BLaER1 (cell line): ENCODE results near the gene BLMH.

Source experiments
- H3K27ac ChIP-seq: shearing (Covaris generic); formaldehyde crosslinking; 2 replicates; pipeline ENCODE4 v1.8.1; 2022
- H3K27me3 ChIP-seq: shearing (Covaris generic); formaldehyde crosslinking; 2 replicates; pipeline ENCODE4 v1.8.1; 2022
- H3K36me3 ChIP-seq: shearing (Covaris generic); formaldehyde crosslinking; 2 replicates; pipeline ENCODE4 v1.8.1; 2022
- H3K4me1 ChIP-seq: shearing (Covaris generic); formaldehyde crosslinking; 2 replicates; pipeline ENCODE4 v1.8.1; 2022
- H3K4me2 ChIP-seq: shearing (Covaris generic); formaldehyde crosslinking; 2 replicates; pipeline ENCODE4 v1.8.1; 2022
- H3K4me3 ChIP-seq: shearing (Covaris generic); formaldehyde crosslinking; 2 replicates; pipeline ENCODE4 v1.8.1; 2022
- H3K9ac ChIP-seq: shearing (Covaris generic); formaldehyde crosslinking; 2 replicates; pipeline ENCODE4 v1.8.1; 2022
- H3K9me3 ChIP-seq: shearing (Covaris generic); formaldehyde crosslinking; 2 replicates; pipeline ENCODE4 v1.8.1; 2022
- H4K20me1 ChIP-seq: shearing (Covaris generic); formaldehyde crosslinking; 2 replicates; pipeline ENCODE4 v1.8.1; 2022
- Cebpa-rat ChIP-seq: shearing (Covaris generic); IDR thresholded peaks from 2 replicates; pipeline ENCODE4 v1.8.1; 2022

Gene BLMH

GRCh38 chr17:30279156-30279555 lies 12.6 kb downstream of the BLMH start:
- H3K27ac ChIP-seq: no peak overlapping the region
- H3K4me1 ChIP-seq: no peaks in the 10 kb centered on the region
- H3K27me3 ChIP-seq: no peaks in the 10 kb centered on the region
- H3K36me3 ChIP-seq: peaks cover 91% of the 10 kb centered on the region
- no peak for TF ChIP-seq Cebpa-rat
- no peak overlapping the region for H3K4me2 ChIP-seq
- H4K20me1 ChIP-seq: peaks cover 15% of the 10 kb centered on the region; the same call in 1 of the 2 replicates
- no peaks in the 10 kb centered on the region for H3K9me3 ChIP-seq
- H3K9ac ChIP-seq: no peak overlapping the region
- no peak overlapping the region for H3K4me3 ChIP-seq

GRCh38 chr17:30278032-30278431 lies 13.7 kb downstream of the BLMH start:
- H3K4me2 ChIP-seq: no peak overlapping the region
- H3K9me3 ChIP-seq: no peaks in the 10 kb centered on the region
- H3K27me3 ChIP-seq: no peaks in the 10 kb centered on the region
- no peak for TF ChIP-seq Cebpa-rat
- H3K27ac ChIP-seq: no peak overlapping the region
- H3K4me1 ChIP-seq: no peaks in the 10 kb centered on the region
- H3K9ac ChIP-seq: no peak overlapping the region
- H3K4me3 ChIP-seq: no peak overlapping the region
- H3K36me3 ChIP-seq: peaks cover 91% of the 10 kb centered on the region
- H4K20me1 ChIP-seq: peaks cover 14% of the 10 kb centered on the region; the same call in 1 of the 2 replicates

- no peak for TF ChIP-seq Cebpa-rat
- H3K4me1 ChIP-seq: no peaks in the 10 kb centered on the region
- no peak overlapping the region for H3K4me2 ChIP-seq
- no peaks in the 10 kb centered on the region for H3K9me3 ChIP-seq
- H3K9ac ChIP-seq: no peak overlapping the region
- H3K27ac ChIP-seq: no peak overlapping the region
- H3K36me3 ChIP-seq: peaks cover 91% of the 10 kb centered on the region
- no peaks in the 10 kb centered on the region for H3K27me3 ChIP-seq
- H4K20me1 ChIP-seq: peaks cover 10% of the 10 kb centered on the region; the same call in 1 of the 2 replicates
- H3K4me3 ChIP-seq: no peak overlapping the region
These were observed 15.8 kb downstream of the BLMH start for GRCh38 chr17:30275911-30276310.

- Histone ChIP-seq H3K9ac (no peak overlapping the region), H3K4me1 (no peaks in the 10 kb centered on the region), H3K36me3 (peaks cover 91% of the 10 kb centered on the region), H3K9me3 (no peaks in the 10 kb centered on the region), H3K4me3 (no peak overlapping the region), H3K27me3 (no peaks in the 10 kb centered on the region), H4K20me1 (peaks cover 10% of the 10 kb centered on the region; the same call in 1 of the 2 replicates), H3K27ac (no peak overlapping the region), H3K4me2 (no peak overlapping the region)
- TF ChIP-seq Cebpa-rat: no peak
These were observed 16.9 kb downstream of the BLMH start for GRCh38 chr17:30274887-30275286.

- Histone ChIP-seq H4K20me1 (no peaks in the 10 kb centered on the region), H3K27me3 (no peaks in the 10 kb centered on the region), H3K4me2 (no peak overlapping the region), H3K36me3 (peaks cover 89% of the 10 kb centered on the region), H3K4me3 (no peak overlapping the region), H3K9me3 (no peaks in the 10 kb centered on the region), H3K9ac (no peak overlapping the region), H3K4me1 (no peaks in the 10 kb centered on the region), H3K27ac (no peak overlapping the region)
- TF ChIP-seq Cebpa-rat: no peak
These were observed 18.4 kb downstream of the BLMH start for GRCh38 chr17:30273373-30273772.

GRCh38 chr17:30271102-30271501 lies 20.6 kb downstream of the BLMH start:
- no peaks in the 10 kb centered on the region for H3K9me3 ChIP-seq
- no peaks in the 10 kb centered on the region for H4K20me1 ChIP-seq
- H3K4me2 ChIP-seq: no peak overlapping the region
- H3K4me3 ChIP-seq: no peak overlapping the region
- no peaks in the 10 kb centered on the region for H3K4me1 ChIP-seq
- H3K36me3 ChIP-seq: peaks cover 97% of the 10 kb centered on the region
- no peaks in the 10 kb centered on the region for H3K27me3 ChIP-seq
- H3K9ac ChIP-seq: no peak overlapping the region
- H3K27ac ChIP-seq: no peak overlapping the region
- TF ChIP-seq Cebpa-rat: no peak

- no peaks in the 10 kb centered on the region for H3K4me1 ChIP-seq
- no peak overlapping the region for H3K9ac ChIP-seq
- no peak overlapping the region for H3K27ac ChIP-seq
- no peak overlapping the region for H3K4me3 ChIP-seq
- H3K9me3 ChIP-seq: no peaks in the 10 kb centered on the region
- H3K4me2 ChIP-seq: no peak overlapping the region
- H3K27me3 ChIP-seq: no peaks in the 10 kb centered on the region
- H4K20me1 ChIP-seq: no peaks in the 10 kb centered on the region
- TF ChIP-seq Cebpa-rat: no peak
- H3K36me3 ChIP-seq: peaks cover 93% of the 10 kb centered on the region
These were observed 24.1 kb downstream of the BLMH start for GRCh38 chr17:30267625-30268024.

- 0 out of 2 replicates have a peak, but pooled peaks cover 2% of the 10 kb centered on the region for H3K4me1 ChIP-seq
- no peaks in the 10 kb centered on the region for H3K9me3 ChIP-seq
- H3K27ac ChIP-seq: no peak overlapping the region
- H3K4me2 ChIP-seq: no peak overlapping the region
- H3K36me3 ChIP-seq: peaks cover 93% of the 10 kb centered on the region
- no peak overlapping the region for H3K9ac ChIP-seq
- no peak overlapping the region for H3K4me3 ChIP-seq
- H4K20me1 ChIP-seq: peaks cover 10% of the 10 kb centered on the region; the same call in 1 of the 2 replicates
- no peaks in the 10 kb centered on the region for H3K27me3 ChIP-seq
- no peak for TF ChIP-seq Cebpa-rat
These were observed 28.0 kb downstream of the BLMH start for GRCh38 chr17:30263552-30264333.

- Histone ChIP-seq H3K4me2 (no peak overlapping the region), H3K36me3 (peaks cover 92% of the 10 kb centered on the region), H3K9ac (no peak overlapping the region), H3K4me1 (0 out of 2 replicates have a peak, but pooled peaks cover 4% of the 10 kb centered on the region), H4K20me1 (peaks cover 10% of the 10 kb centered on the region; the same call in 1 of the 2 replicates), H3K9me3 (no peaks in the 10 kb centered on the region), H3K27me3 (no peaks in the 10 kb centered on the region), H3K4me3 (no peak overlapping the region), H3K27ac (no peak overlapping the region)
- no peak for TF ChIP-seq Cebpa-rat
These were observed 34.8 kb downstream of the BLMH start for GRCh38 chr17:30256756-30257506.

GRCh38 chr17:30254150-30254549 lies 37.6 kb downstream of the BLMH start:
- TF ChIP-seq Cebpa-rat: no peak

More at GRCh38 chr17:30254150-30254549, 37.6 kb downstream of the BLMH start:
- H4K20me1 ChIP-seq: peaks cover 2% of the 10 kb centered on the region; the same call in 1 of the 2 replicates
- H3K4me2 ChIP-seq: no peak overlapping the region
- no peaks in the 10 kb centered on the region for H3K27me3 ChIP-seq
- H3K27ac ChIP-seq: no peak overlapping the region
- no peak overlapping the region for H3K4me3 ChIP-seq
- H3K9me3 ChIP-seq: no peaks in the 10 kb centered on the region
- 0 out of 2 replicates have a peak, but pooled peaks cover 4% of the 10 kb centered on the region for H3K4me1 ChIP-seq
- peaks cover 91% of the 10 kb centered on the region for H3K36me3 ChIP-seq
- no peak overlapping the region for H3K9ac ChIP-seq
